Upper lobe of left lung (tissue), 6 donors: ENCODE measurements around the gene VAV3. TPM values are rescaled to one million over a fixed set of nuclear protein-coding genes. Genes with fewer than 3 reads are reported as not detected.

Experiments used
- ATAC-seq, 2 donors: fragments of 200-7000 bp; cut with Tn5 transposase; one replicate each; pipeline ENCODE4 v1.9.1; 2022; ENCODE audit warnings: mild to moderate bottlenecking in 2 of 2, moderate library complexity in 2 of 2; ENCODE audit not compliant: low FRiP score in 2 of 2
- DNase-seq, 2 donors: peaks; one replicate each; pipeline ENCODE4 v3.0.0-alpha.2; 2019 to 2020
- H3K27ac ChIP-seq, 4 donors: fragments of 200-600 bp; sonication (generic); one replicate each; pipeline ENCODE4 v1.5.1; 2016 to 2019
- H3K27me3 ChIP-seq, 4 donors: fragments of 200-600 bp; sonication (generic); one replicate each; pipeline ENCODE4 v1.5.1; 2017 to 2019
- H3K36me3 ChIP-seq, 4 donors: fragments of 200-600 bp; sonication (generic); one replicate each; pipeline ENCODE4 v1.5.1; 2016 to 2019
- H3K4me1 ChIP-seq, 4 donors: fragments of 200-600 bp; sonication (generic); one replicate each; pipeline ENCODE4 v1.5.1; 2018 to 2019
- H3K4me3 ChIP-seq, 4 donors: fragments of 200-600 bp; sonication (generic); one replicate each; pipeline ENCODE4 v1.5.1; 2017 to 2019; ENCODE audit warnings: mild to moderate bottlenecking in 2 of 4, moderate library complexity in 1 of 4
- H3K9me3 ChIP-seq, 4 donors: fragments of 200-600 bp; sonication (generic); one replicate each; pipeline ENCODE4 v1.5.1; 2018 to 2019
- EP300 ChIP-seq, 4 donors: sonication (generic); formaldehyde crosslinking; IDR thresholded peaks; one replicate each; pipeline ENCODE4 v1.5.1; 2017; ENCODE audit warnings: antibody characterized with exemption in 4 of 4, control low read depth in 2 of 4
- POLR2A ChIP-seq, 4 donors: fragments of 450-650 bp; IDR thresholded peaks; one replicate each; pipeline ENCODE4 v1.5.1; 2016 to 2017; ENCODE audit warnings: antibody characterized with exemption in 4 of 4, mild to moderate bottlenecking in 2 of 4
- POLR2AphosphoS5 ChIP-seq, 2 donors: sonication (generic); formaldehyde crosslinking; IDR thresholded peaks; one replicate each; pipeline ENCODE4 v1.5.1; 2017; ENCODE audit warnings: antibody characterized with exemption in 2 of 2
- WGBS, 2 donors: methylation state at CpG; one replicate each; pipeline ENCODE4 v1.1.5; 2017 to 2018; 5-methylcytosine and 5-hydroxymethylcytosine counted together
- total RNA-seq, 6 donors: library from RNA; depleted of rRNA in 4 of 6; stranded (reverse); fragments of >200 nt in 4 of 6; gene quantifications; one replicate each; pipeline versions ENCODE4 v1.1.0 to v1.2.1, GENCODE V29; 2016 to 2021
- TF ChIP-seq, protein P1 (sequence below), 6 experiments: fragments of 450-650 bp in 4 of 6; fragments of 200-600 bp in 2 of 6; sonication (generic) in 2 of 6; IDR thresholded peaks; one replicate each; pipeline ENCODE4 v1.5.1; 2016 to 2019; ENCODE audit warnings: antibody characterized with exemption in 6 of 6
- donor health status: DM: no; HTN: no; CAD: no; lungs with moderate emphysema.
- donor health status: DM: no; HTN: yes; CAD: no; lungs with severe emphysema.

VAV3 gene
- total RNA-seq, 6 donors from 2014 or later = 5.9 to 13.6 (median 7.8) TPM

DNA sequence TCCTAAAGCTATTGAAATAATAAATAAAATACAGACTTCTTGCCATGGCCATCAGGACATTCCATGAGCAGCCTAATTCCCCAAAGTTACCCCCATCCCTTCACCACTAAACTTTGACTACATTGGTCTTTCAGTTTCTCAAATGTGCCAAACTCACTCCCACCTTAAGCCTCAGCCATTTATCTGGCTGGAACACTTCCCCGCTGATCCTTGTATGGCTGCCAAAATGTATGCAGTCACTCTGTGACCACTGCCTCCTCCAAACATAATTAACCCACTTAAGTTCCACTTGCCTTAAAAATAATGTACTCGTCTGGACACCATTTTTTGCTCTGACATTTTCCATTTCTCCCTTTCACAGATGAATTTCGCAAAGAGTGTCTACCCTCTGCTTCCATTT, 416.7 kb downstream of the VAV3 start:
- Histone ChIP-seq H3K4me3 (no peak overlapping the region), H3K36me3 (no peaks in the 10 kb centered on the region), H3K27ac (no peak overlapping the region), H3K9me3 (no peaks in the 10 kb centered on the region), H3K4me1 (no peaks in the 10 kb centered on the region), H3K27me3 (no peaks in the 10 kb centered on the region)
- TF ChIP-seq EP300 (IDR thresholded peaks at IDR 0.05) (no peak), POLR2A (IDR thresholded peaks at IDR 0.05) (no peak)
- ATAC-seq (no peak), DNase-seq (no peak)
- WGBS, 2 donors = 80 to 85% methylated on average over 3 of the region's 3 CpGs

DNA sequence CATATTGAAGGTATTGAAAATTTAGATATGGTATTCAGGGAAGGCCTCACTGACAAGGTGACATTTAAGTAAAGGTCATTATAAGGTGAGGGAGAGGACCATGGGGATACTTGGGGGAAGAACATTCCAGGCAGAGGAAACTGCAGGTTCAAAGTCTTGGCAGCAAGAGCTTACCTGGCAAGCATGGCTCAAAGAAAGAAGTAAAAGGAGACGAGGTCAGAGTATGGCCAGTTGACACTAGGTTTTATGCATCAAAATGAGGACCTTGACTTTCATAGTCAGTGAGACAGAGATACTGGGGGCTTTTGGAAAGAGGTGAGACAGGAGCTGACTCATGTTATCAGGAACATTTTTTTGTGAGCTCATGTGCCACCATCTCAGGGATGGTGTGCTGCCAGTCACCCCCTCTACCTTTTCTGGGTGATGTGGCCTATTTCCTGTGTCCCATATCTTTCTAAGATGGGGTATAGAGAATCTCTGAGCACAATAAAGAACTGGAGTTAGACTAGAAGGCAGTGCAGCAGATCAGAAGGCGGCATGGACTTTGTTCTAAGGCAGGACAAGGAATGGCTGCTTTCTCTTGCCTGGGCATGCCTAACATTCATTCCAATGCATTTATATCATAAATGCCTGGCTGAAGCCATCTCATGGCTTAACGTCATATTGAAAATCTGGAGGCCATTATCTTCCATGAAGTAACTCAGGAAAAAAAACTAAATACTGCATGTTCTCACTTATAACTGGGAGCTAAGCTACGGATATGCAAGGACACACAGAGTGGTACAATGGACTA, 417.4 kb downstream of the VAV3 start:
- DNase-seq (no peak), ATAC-seq (no peak)
- Histone ChIP-seq H3K27me3 (no peaks in the 10 kb centered on the region), H3K4me3 (no peak overlapping the region), H3K36me3 (no peaks in the 10 kb centered on the region), H3K4me1 (no peaks in the 10 kb centered on the region), H3K9me3 (no peaks in the 10 kb centered on the region), H3K27ac (no peak overlapping the region)
- TF ChIP-seq, protein P1, sequence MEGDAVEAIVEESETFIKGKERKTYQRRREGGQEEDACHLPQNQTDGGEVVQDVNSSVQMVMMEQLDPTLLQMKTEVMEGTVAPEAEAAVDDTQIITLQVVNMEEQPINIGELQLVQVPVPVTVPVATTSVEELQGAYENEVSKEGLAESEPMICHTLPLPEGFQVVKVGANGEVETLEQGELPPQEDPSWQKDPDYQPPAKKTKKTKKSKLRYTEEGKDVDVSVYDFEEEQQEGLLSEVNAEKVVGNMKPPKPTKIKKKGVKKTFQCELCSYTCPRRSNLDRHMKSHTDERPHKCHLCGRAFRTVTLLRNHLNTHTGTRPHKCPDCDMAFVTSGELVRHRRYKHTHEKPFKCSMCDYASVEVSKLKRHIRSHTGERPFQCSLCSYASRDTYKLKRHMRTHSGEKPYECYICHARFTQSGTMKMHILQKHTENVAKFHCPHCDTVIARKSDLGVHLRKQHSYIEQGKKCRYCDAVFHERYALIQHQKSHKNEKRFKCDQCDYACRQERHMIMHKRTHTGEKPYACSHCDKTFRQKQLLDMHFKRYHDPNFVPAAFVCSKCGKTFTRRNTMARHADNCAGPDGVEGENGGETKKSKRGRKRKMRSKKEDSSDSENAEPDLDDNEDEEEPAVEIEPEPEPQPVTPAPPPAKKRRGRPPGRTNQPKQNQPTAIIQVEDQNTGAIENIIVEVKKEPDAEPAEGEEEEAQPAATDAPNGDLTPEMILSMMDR (IDR thresholded peaks at IDR 0.05) = no peak
- no peak for TF ChIP-seq POLR2A (IDR thresholded peaks at IDR 0.05)
- TF ChIP-seq POLR2AphosphoS5 (IDR thresholded peaks at IDR 0.05) = no peak
- TF ChIP-seq EP300 (IDR thresholded peaks at IDR 0.05) = no peak
- 93 to 96% methylated on average over 4 of the region's 4 CpGs for WGBS, 2 donors

DNA sequence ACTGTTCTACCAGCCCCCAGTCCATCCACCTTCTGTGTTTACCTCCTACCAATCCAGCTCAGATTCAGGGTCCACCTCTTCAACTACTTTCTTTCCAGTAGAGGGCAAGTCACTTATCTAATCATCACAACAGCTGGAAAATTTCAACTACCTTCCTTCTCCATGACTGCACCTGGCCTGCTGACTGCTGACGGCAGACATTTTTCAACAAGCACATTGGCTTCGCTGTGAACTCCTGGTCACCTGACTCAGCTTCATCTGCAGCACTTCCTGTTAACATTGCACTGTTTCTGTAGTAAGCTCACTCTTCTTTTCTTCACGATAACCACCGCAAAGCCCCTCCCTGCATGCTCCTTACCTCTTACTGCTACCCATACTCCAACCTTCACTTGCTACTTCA, 418.4 kb downstream of the VAV3 start:
- Histone ChIP-seq H3K36me3 (no peaks in the 10 kb centered on the region), H3K27ac (no peak overlapping the region), H3K27me3 (no peaks in the 10 kb centered on the region), H3K9me3 (no peaks in the 10 kb centered on the region), H3K4me1 (no peaks in the 10 kb centered on the region), H3K4me3 (no peak overlapping the region)
- 76 to 85% methylated on average over 4 of the region's 4 CpGs for WGBS, 2 donors
- DNase-seq (no peak), ATAC-seq (no peak)
- TF ChIP-seq, protein P1 (IDR thresholded peaks at IDR 0.05) = no peak
- TF ChIP-seq POLR2A (IDR thresholded peaks at IDR 0.05) (no peak), EP300 (IDR thresholded peaks at IDR 0.05) (no peak), POLR2AphosphoS5 (IDR thresholded peaks at IDR 0.05) (no peak)

DNA sequence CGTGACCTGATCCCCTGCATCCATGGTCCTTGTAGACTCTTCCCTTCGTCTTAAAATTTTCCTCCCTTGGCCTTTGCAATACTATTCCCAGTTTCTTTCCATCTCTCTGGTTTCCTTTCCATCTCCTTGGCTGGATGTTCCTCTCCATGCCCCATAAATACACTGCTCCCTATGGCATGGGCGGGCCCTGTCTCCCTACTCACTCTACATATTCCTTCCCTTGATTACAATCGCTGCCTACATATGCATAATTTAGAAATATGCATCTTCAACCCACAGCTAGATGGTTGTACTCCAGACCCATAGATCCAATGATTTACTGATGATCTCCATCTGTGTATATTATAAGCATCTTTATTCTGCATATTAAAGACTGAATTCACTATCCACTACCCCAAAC, 419.1 kb downstream of the VAV3 start:
- 76 to 89% methylated on average over 4 of the region's 4 CpGs for WGBS, 2 donors
- H3K27ac ChIP-seq = no peak overlapping the region
- no peak for DNase-seq
- H3K27me3 ChIP-seq = no peaks in the 10 kb centered on the region
- no peaks in the 10 kb centered on the region for H3K4me1 ChIP-seq
- no peaks in the 10 kb centered on the region for H3K36me3 ChIP-seq
- ATAC-seq = no peak
- TF ChIP-seq POLR2AphosphoS5 (IDR thresholded peaks at IDR 0.05) = no peak
- TF ChIP-seq, protein P1 (IDR thresholded peaks at IDR 0.05) = no peak
- no peak for TF ChIP-seq POLR2A (IDR thresholded peaks at IDR 0.05)
- TF ChIP-seq EP300 (IDR thresholded peaks at IDR 0.05) = no peak
- no peak overlapping the region for H3K4me3 ChIP-seq
- H3K9me3 ChIP-seq = no peaks in the 10 kb centered on the region

DNA sequence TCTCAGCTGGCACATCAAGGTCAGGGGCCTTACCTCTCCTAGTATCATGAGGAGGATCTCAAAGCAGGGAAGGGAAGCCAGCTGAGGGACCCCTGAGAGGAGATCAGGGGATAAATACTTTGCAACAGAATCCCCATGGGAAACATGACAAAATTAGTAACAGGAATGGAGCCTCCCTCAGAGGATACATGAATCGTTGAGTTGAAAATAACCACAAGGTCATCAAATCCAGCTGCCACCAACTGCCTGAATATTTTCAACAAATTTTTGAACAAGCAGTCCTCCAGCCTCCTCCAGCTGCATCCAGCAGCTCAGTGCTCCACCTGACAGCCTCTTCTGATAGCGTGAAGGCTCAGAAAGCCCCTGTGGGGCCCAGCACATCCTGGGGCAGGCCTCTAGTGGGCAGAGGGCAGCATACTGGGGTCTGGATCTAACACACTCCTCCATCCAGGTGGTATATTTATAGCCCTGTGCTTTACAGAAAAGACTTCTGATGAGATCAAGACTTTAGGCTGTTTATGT, 419.9 kb downstream of the VAV3 start:
- Histone ChIP-seq H3K36me3 (no peaks in the 10 kb centered on the region), H3K4me1 (no peaks in the 10 kb centered on the region), H3K4me3 (no peak overlapping the region), H3K27ac (no peak overlapping the region), H3K27me3 (no peaks in the 10 kb centered on the region), H3K9me3 (no peaks in the 10 kb centered on the region)
- 54 to 66% methylated on average over 1 to 2 of the region's 2 CpGs for WGBS, 2 donors
- no peak for ATAC-seq
- DNase-seq = no peak
- TF ChIP-seq POLR2A (IDR thresholded peaks at IDR 0.05) = no peak
- no peak for TF ChIP-seq EP300 (IDR thresholded peaks at IDR 0.05)
- TF ChIP-seq, protein P1 (IDR thresholded peaks at IDR 0.05) = no peak
- no peak for TF ChIP-seq POLR2AphosphoS5 (IDR thresholded peaks at IDR 0.05)
